Measurements from ENCODE around the gene GRK3.

GRCh38 chr22:25739659-25740344, 175.3 kb downstream of the GRK3 start:
- no peak for TF ChIP-seq ELF4 (IDR thresholded peaks at IDR 0.05)
- no peak for TF ChIP-seq FOXK2 (IDR thresholded peaks at IDR 0.05)
- no peak for TF ChIP-seq CTBP1 (IDR thresholded peaks at IDR 0.05; ENCODE audit: borderline replicate concordance)
- TF ChIP-seq HDGF (IDR thresholded peaks at IDR 0.05; ENCODE audit: borderline replicate concordance), result no peak
- TF ChIP-seq BHLHE40 (IDR thresholded peaks at IDR 0.05; ENCODE audit: borderline replicate concordance), result no peak
- no peak for TF ChIP-seq TARDBP (IDR thresholded peaks at IDR 0.05)
- TF ChIP-seq L3MBTL2 (conservative IDR thresholded peaks at IDR 0.05), result no peak
- no peak for TF ChIP-seq SP1 (IDR thresholded peaks at IDR 0.05)
- TF ChIP-seq ZNF384 (IDR thresholded peaks at IDR 0.05), result no peak
- TF ChIP-seq FOXM1 (IDR thresholded peaks at IDR 0.05; ENCODE audit: borderline replicate concordance), result no peak
- TF ChIP-seq LEF1 (IDR thresholded peaks at IDR 0.05; ENCODE audit: borderline replicate concordance), result no peak
